OCI-LY3 (cell line): Measurements from ENCODE around the gene CALM3.

Experiments used
- CTCF ChIP-seq: fragments of 200-600, 300-600 bp; sonication (generic); IDR thresholded peaks from 2 replicates; pipeline ENCODE4 v1.5.1; 2014; ENCODE audit warnings: antibody characterized with exemption, low read length, low read depth
- EZH2phosphoT487 ChIP-seq: fragments of 200-600 bp; shearing (Covaris generic); IDR thresholded peaks from 2 replicates; pipeline ENCODE4 v1.6.1; 2018; ENCODE audit warnings: antibody characterized with exemption, mixed run types, low read depth

GRCh38 chr19:46617601-46618000, 16.5 kb downstream of the CALM3 start:
- TF ChIP-seq CTCF (no peak), EZH2phosphoT487 (no peak)
